HG02943 (cell line): ENCODE results near the gene ADAMTS2.

Experiments
- ATAC-seq: cut with Tn5 transposase; IDR thresholded peaks from one replicate; pipeline ENCODE4 v1.9.1; 2021; ENCODE audit warnings: mild to moderate bottlenecking, low read depth, moderate library complexity; ENCODE audit not compliant: unreplicated experiment

The ADAMTS2 gene

GRCh38 chr5:179153341-179153901, 191.8 kb downstream of the ADAMTS2 start:
- ATAC-seq = no peak

- no peak for ATAC-seq
These were observed 192.3 kb downstream of the ADAMTS2 start for GRCh38 chr5:179152941-179153340.

GRCh38 chr5:179152144-179152895, 192.9 kb downstream of the ADAMTS2 start:
- ATAC-seq = no peak

- no peak for ATAC-seq
These were observed 193.8 kb downstream of the ADAMTS2 start for GRCh38 chr5:179151286-179152118.

DNA sequence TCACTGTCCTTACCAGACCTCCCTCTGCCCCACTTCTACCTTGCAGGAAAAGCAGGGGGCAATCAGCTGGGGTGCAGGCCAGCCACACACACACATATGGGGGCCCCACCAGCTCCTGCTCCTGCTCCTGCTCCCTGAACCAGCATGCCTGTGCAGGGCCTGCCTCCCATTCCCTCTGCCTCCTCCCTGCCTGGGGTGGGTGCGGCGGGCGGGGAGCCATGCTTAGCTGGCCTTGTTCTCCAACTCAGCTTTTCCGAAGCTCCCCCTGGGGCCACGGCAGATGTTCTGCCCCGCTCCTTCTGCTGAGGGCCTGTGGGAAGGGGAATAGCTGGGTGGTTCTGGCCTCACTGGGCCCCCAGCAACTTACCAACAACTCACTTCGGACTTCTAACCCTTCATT, 195.2 kb downstream of the ADAMTS2 start:
- ATAC-seq = no peak

- no peak for ATAC-seq
These were observed 196.0 kb downstream of the ADAMTS2 start for GRCh38 chr5:179149278-179149677.

DNA sequence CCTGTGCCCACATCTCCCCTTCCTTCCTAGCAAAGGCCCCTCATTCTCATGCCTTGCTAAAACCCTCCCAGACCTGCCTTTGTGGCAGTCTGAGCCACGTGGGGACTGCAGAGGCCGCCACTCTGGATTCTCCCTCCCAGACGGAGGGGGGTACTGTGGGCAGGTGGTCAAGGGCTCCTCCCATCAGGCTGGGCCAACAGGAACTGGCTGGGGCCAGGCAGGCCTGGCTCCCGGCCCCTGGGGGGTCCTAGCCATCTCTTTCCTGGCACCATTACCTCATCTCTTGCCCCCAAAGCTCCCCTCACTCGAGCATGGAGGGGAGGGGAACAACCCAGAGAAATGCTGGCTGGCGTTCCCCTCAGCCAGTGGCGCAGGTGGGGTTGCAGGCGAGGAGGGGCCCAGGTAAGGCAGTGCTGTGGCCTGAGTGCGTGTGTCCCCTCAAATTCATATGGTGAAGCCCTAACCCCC, 196.5 kb downstream of the ADAMTS2 start:
- ATAC-seq = no peak

DNA sequence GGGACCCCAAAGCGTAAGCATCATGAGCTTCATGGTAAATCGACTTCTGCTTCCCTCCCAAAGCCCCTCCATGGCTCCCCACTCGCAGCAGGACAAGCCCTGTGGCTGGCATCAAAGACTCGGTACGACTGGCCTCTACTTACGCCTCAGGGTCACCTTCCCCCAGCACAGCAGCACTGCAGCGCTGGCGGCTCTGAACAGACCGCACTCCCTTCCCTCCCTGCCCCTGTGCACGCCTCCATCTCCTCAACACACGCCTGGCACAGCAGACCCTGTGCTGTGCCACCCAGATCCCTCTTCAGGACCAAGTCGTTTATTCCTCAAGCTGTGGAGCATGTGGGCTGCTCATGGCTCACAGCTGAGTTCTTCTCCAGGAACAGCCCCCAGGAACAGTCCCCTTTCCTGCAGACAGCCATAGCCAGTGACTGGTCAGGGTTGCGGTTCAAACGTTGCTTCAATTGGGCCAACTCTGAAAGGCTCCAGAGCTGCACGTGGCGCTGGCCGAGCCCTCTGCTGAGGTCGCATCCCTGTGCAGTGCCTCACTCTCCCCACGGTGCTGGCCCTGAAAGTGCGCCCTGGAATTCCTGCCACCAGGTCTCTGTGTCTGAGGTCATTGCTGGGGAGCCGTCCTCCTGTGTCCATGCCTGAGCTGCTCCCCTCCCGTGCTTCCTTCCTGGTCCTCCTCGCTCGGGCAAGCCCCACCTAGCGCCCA, 197.1 kb downstream of the ADAMTS2 start:
- ATAC-seq = no peak

DNA sequence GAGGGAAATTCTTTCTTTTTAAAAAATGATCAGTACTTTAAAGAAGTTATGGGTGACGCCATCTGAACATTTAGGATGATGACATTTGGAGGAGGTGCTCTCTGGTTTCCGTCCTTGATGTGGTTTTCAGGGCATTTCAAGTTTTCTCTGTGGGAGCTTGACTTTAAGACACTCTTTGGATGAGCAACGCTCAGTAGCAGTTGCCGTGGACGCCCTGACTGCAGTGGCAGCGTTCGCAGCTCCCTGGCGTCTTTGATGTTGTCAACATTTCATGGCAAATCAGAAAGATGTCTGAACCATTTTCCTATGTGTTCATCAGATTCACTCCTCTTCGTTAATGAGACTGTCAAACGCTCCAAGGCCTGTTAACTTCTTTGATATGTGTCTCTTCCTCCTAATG, 199.0 kb downstream of the ADAMTS2 start:
- ATAC-seq = no peak

DNA sequence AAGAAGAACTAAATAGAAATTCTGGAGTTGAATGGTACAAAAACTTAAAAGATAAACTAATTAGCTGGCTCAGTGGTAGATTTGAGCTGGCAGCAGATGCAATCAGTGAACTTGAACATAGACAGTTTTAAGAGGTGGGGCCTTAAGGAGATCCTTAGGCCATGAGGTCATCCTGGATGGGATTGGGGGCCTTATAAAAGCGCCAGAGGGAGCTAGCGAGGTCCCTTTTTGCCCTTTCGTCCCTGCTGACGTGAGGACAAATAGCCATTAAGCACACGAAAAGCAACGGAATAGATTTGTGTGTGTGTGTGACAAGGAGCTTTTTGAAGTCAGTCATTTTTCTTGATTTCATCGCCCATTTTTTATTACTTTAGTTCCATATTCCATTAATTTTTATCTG, 201.8 kb downstream of the ADAMTS2 start:
- ATAC-seq = no peak

DNA sequence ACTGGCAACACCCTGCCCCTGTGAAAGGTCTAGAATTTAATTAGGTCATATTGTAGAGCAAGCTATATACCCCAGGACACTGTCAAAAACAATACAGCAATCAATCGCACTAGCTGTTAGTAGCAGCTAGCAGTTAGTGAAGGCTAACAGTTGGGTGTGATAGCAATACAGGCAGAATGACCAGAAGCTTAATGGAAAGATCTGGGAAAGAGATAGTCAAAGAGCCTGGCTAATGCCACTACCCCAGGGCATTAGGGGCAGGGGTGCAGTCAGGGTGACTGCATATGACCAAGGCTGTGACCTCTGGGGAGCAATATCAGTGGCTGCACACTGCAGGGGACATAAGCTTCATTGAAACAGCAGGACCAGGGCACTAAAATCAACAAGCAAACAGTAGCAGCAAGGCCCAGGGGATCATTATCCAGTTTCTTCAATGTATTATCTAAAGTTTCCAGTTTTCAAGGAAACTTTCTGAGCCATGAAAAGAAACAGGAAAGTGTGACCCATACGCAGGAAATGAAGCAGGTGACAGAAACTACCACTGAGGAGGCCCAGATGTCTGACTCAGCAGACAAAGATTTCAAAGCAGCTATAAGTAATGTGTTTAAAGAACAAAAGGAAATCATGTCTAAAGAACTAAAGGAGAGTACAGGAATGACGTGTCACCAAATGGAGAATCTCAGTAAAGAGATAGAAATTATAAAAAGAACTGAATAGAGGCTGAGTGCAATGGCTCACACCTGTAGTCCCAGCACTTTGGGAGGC, 202.6 kb downstream of the ADAMTS2 start:
- ATAC-seq = no peak

GRCh38 chr5:179141867-179142266, 203.4 kb downstream of the ADAMTS2 start:
- no peak for ATAC-seq

GRCh38 chr5:179140293-179140692, 205.0 kb downstream of the ADAMTS2 start:
- no peak for ATAC-seq

DNA sequence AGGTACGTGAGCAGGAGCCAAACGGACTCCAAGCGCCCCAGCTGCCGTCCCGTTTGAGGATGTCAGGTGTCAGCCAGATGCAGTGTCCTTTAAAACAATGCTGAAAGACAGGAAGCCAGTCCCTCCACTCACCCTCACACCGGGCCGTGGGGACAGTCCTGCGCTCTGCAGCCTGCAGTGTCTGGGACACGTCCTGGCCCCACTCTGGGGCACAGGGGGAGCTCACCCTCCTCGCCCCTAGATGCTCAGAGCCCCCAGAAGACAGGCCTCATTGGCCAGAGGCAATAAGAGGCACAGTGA, 205.4 kb downstream of the ADAMTS2 start:
- no peak for ATAC-seq

DNA sequence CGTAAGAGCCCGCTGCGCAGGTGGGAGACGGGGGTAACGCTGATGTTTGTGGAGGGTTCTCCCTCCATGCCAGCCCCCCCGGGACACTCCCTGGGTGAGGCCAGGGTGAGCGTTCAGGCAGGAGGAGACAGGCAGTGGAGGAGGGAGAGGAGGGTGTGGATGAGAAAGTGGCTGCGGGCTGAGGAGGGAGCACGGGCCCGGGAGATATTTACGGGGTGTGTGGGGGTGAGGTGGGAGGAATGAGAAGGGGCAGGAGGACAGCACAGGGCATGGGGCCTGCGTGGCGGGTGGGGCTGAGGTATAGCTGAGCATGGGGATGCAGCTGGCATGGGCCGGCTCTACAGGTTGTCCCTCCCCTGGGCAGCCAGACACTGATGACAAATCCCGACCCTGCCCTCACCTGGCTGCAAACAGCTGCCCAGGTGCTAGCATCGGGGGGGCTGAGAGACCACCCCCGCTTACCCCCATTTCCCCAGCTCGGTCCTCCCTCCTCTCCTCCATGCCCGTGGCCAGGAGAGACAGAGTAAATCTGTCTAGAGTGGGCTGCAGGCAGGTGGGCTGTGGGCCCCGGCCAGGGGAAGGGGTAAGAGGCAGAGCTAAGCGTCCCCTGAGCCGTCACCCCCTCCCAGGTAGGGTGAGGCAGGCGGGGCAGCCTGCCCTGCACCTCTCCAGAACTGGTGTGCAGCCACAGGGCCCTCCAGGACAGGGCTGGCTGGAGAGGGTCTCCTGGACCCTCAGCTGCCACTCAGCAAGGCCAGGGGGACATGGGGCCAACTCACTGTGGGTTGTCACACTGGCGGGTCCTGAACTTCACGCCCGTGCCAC, 205.9 kb downstream of the ADAMTS2 start:
- ATAC-seq = no peak

- ATAC-seq = no peak
These were observed 206.7 kb downstream of the ADAMTS2 start for GRCh38 chr5:179138568-179138925.

GRCh38 chr5:179137643-179138567, 207.4 kb downstream of the ADAMTS2 start:
- ATAC-seq = no peak

DNA sequence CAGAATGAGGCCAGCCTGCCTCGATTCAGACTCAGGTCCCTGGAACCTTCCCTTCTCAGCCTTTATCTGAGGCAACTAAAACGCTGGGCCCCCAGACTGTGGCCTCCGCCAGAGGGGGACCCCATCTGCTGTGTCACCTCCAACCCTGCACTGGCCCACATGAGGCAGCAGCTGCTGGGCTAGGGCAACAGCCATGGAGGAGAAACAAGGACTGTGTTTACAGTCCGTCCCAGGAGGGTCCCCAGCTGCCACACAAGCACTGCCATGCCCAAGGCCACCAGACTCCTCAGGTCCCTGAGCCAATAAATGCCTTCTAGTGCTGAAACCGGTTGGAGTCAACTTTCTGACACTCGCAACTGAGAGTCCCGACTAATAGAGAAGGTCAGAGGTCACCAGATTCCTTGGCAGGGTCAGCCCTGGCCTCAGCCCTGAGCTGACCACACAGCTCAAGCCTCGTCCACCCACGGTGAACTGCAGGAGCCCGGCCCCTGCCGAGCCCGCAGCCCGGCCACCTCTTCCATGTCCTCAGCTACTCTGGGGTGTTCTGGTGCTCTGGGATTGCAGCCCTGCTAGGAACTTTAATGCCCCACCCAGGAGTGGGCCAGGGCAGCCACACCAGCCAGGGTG, 208.1 kb downstream of the ADAMTS2 start:
- ATAC-seq = no peak
